K562 (cell line): Measurements from ENCODE around the gene KASH5. TPM values are rescaled to one million over a fixed set of nuclear protein-coding genes. Genes with fewer than 3 reads are reported as not detected.

Experiments
- ATF7 ChIP-seq: fragments of 450-650 bp; IDR thresholded peaks from 2 replicates; pipeline ENCODE4 v1.7.1; 2014; ENCODE audit warnings: mild to moderate bottlenecking, moderate library complexity
- ERF ChIP-seq: fragments of 450-650 bp; formaldehyde crosslinking; IDR thresholded peaks from 2 replicates; pipeline ENCODE4 v1.4.0; 2020; ENCODE audit warnings: mild to moderate bottlenecking, mixed read lengths
- ETV1 ChIP-seq: fragments of 450-650 bp; conservative IDR thresholded peaks from 2 replicates; pipeline ENCODE4 v1.6.1; 2016; ENCODE audit warnings: missing genetic modification characterization, control low read depth, low read depth, missing compliant biosample characterization
- NCOR1 ChIP-seq: fragments of 450-650 bp; IDR thresholded peaks from 2 replicates; pipeline ENCODE4 v1.6.1; 2016; ENCODE audit warnings: mild to moderate bottlenecking, moderate library complexity
- POLR2A ChIP-seq: fragments of 450-650 bp; conservative IDR thresholded peaks from 2 replicates; pipeline ENCODE4 v1.6.1; 2016
- SMAD4 ChIP-seq: fragments of 250-450 bp; sonication (Bioruptor Pico); conservative IDR thresholded peaks from 2 replicates; pipeline ENCODE4 v1.8.0; 2021; ENCODE audit warnings: inconsistent platforms, mild to moderate bottlenecking, moderate library complexity
- SMC3 ChIP-seq: conservative IDR thresholded peaks from 2 replicates; pipeline ENCODE4 v1.6.1; 2011; ENCODE audit warnings: low read depth, low read length, improper control_type of control experiment; ENCODE audit not compliant: insufficient read depth
- SOX6 ChIP-seq: fragments of 450-650 bp; IDR thresholded peaks from 2 replicates; pipeline ENCODE4 v1.6.1; 2014; ENCODE audit warnings: mild to moderate bottlenecking
- ZNF217 ChIP-seq: sonication (generic); formaldehyde crosslinking; IDR thresholded peaks from 2 replicates; pipeline ENCODE4 v1.8.0; 2022; ENCODE audit warnings: mild to moderate bottlenecking, missing genetic modification reagents
- ZNF274 ChIP-seq: IDR thresholded peaks from 2 replicates; pipeline ENCODE4 v1.6.1; 2011; ENCODE audit warnings: low read depth, mild to moderate bottlenecking, low read length, moderate library complexity, borderline replicate concordance
- ZSCAN32 ChIP-seq: fragments of 450-650 bp; formaldehyde crosslinking; IDR thresholded peaks from 2 replicates; pipeline ENCODE4 v1.4.0; 2020; ENCODE audit warnings: mild to moderate bottlenecking, moderate library complexity
- polyA plus RNA-seq, 8 experiments: library from polyadenylated mRNA; depleted of rRNA in 4 of 8; stranded (reverse) in 5 of 8; unstranded in 3 of 8; fragments of >200 nt; fragmentation: Nextera tagmentation in 2 of 8; fragmentation: Illumina TruSeq in 1 of 8; extraction: Ambion mirVana in 2 of 8; extraction: Trizol in 1 of 8; gene quantifications; 2 replicates each; pipeline versions ENCODE4 v1.2.1 to v1.2.3, GENCODE V29; 2011 to 2014; ENCODE audit warnings: inconsistent platforms in 1 of 8, missing spikeins in 1 of 8
- total RNA-seq, 7 experiments: library from RNA; depleted of rRNA in 6 of 7; stranded (reverse); fragments of >200 nt in 6 of 7; fragmentation: Illumina TruSeq in 2 of 7; extraction: Trizol in 2 of 7; gene quantifications; 2 replicates each; pipeline versions ENCODE4 v1.2.1 to v1.2.3, GENCODE V29; 2011 to 2021; ENCODE audit warnings: low replicate concordance in 1 of 7
- TF ChIP-seq, protein P1 (sequence below): fragments of 450-650 bp; formaldehyde crosslinking; IDR thresholded peaks from 2 replicates; pipeline ENCODE4 v1.4.0; 2020; ENCODE audit warnings: mild to moderate bottlenecking
- TF ChIP-seq, protein P2 (sequence below): sonication (generic); formaldehyde crosslinking; IDR thresholded peaks from 2 replicates; pipeline ENCODE4 v1.8.0; 2022; ENCODE audit warnings: mild to moderate bottlenecking, missing genetic modification reagents, borderline replicate concordance
- TF ChIP-seq, protein P3 (sequence below), 3 experiments: fragments of 200-800 bp in 1 of 3; sonication (Bioruptor generic) in 1 of 3; sonication (generic) in 1 of 3; formaldehyde crosslinking in 1 of 3; IDR thresholded peaks; 2 replicates each; pipeline versions ENCODE4 v1.6.1 to v1.8.0; 2016 to 2022; ENCODE audit warnings: mild to moderate bottlenecking in 2 of 3, missing compliant biosample characterization in 2 of 3, missing genetic modification characterization in 2 of 3, missing genetic modification reagents in 1 of 3
- TF ChIP-seq, protein P4 (sequence below): sonication (generic); formaldehyde crosslinking; IDR thresholded peaks from 2 replicates; pipeline ENCODE4 v1.9.0; 2022; ENCODE audit warnings: mild to moderate bottlenecking, missing genetic modification reagents
- TF ChIP-seq, protein P5 (sequence below), 2 experiments: IDR thresholded peaks in 1 of 2; conservative IDR thresholded peaks in 1 of 2; 2 replicates each; pipeline ENCODE4 v1.6.1; 2016; ENCODE audit warnings: low read depth in 2 of 2, mild to moderate bottlenecking in 1 of 2, missing compliant biosample characterization in 1 of 2, missing genetic modification characterization in 1 of 2, moderate library complexity in 1 of 2

KASH5 gene
- total and polyA plus RNA-seq, 9 of the 15 experiments (the other 6 are each of a cell fraction or from before 2014, with no cell fraction given): 0.07 to 0.84 (median 0.34) TPM; not detected in 1

DNA sequence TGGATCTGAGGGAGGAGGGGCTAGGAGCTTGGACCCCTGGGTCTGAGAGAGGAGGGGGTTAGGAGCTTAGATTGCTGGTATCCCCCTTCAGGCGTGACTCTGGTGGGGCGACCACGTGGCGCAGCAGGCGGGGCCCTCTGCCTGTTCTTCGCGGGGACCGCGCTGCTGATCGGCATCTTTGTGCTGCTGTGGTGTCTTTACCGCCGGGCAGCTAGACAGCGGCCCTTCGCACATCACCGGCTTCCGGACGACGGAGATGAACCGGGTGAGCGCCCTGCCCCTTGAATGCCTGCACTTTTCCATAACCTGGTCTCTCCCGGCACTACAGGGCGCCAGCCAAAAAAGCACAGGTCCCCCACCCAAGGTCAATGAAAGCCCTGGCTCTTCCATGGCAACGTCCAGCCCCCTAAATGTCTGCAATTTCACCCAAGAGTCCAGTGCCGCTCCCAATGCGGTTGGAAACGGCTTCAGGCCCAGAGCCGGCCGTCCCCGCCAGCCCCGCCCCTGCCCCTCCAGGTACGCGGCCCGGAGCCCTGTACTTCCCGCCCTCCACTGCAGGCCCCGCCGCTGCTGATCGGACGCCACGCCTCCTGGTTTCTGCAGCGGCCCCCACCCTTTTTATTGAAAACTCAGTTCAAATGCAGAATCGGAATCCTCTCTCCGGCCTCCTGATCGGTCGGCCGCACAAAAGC, 40.0 kb downstream of the KASH5 start (continued):
- TF ChIP-seq, protein P1, sequence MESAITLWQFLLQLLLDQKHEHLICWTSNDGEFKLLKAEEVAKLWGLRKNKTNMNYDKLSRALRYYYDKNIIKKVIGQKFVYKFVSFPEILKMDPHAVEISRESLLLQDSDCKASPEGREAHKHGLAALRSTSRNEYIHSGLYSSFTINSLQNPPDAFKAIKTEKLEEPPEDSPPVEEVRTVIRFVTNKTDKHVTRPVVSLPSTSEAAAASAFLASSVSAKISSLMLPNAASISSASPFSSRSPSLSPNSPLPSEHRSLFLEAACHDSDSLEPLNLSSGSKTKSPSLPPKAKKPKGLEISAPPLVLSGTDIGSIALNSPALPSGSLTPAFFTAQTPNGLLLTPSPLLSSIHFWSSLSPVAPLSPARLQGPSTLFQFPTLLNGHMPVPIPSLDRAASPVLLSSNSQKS (CRISPR knock-in tag): no peak
- TF ChIP-seq ZNF274 (no peak), SOX6 (no peak), ZSCAN32 (CRISPR knock-in tag) (no peak), ETV1 (peak; percentile 68), SMAD4 (CRISPR knock-in tag) (peak; percentile 36), POLR2A (peak; percentile 65), SMC3 (no peak), ZNF217 (CRISPR knock-in tag) (no peak), ATF7 (peak; percentile 32; the same call in 1 of the 2 replicates), ERF (CRISPR knock-in tag) (no peak), NCOR1 (no peak)
- TF ChIP-seq, protein P2, sequence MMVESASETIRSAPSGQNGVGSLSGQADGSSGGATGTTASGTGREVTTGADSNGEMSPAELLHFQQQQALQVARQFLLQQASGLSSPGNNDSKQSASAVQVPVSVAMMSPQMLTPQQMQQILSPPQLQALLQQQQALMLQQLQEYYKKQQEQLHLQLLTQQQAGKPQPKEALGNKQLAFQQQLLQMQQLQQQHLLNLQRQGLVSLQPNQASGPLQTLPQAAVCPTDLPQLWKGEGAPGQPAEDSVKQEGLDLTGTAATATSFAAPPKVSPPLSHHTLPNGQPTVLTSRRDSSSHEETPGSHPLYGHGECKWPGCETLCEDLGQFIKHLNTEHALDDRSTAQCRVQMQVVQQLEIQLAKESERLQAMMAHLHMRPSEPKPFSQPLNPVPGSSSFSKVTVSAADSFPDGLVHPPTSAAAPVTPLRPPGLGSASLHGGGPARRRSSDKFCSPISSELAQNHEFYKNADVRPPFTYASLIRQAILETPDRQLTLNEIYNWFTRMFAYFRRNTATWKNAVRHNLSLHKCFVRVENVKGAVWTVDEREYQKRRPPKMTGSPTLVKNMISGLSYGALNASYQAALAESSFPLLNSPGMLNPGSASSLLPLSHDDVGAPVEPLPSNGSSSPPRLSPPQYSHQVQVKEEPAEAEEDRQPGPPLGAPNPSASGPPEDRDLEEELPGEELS: 0 out of 2 replicates have a peak, but pooled peaks have one; percentile 49
- TF ChIP-seq, protein P3, sequence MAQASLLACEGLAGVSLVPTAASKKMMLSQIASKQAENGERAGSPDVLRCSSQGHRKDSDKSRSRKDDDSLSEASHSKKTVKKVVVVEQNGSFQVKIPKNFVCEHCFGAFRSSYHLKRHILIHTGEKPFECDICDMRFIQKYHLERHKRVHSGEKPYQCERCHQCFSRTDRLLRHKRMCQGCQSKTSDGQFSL (CRISPR knock-in tag; IDR thresholded peaks at IDR 0.05): 0 out of 2 replicates have a peak, but pooled peaks have one; percentile 18
- TF ChIP-seq, protein P3 (tag; IDR thresholded peaks at IDR 0.05): no peak
- TF ChIP-seq, protein P4, sequence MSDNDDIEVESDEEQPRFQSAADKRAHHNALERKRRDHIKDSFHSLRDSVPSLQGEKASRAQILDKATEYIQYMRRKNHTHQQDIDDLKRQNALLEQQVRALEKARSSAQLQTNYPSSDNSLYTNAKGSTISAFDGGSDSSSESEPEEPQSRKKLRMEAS (CRISPR knock-in tag): peak; percentile 95
- TF ChIP-seq, protein P5, sequence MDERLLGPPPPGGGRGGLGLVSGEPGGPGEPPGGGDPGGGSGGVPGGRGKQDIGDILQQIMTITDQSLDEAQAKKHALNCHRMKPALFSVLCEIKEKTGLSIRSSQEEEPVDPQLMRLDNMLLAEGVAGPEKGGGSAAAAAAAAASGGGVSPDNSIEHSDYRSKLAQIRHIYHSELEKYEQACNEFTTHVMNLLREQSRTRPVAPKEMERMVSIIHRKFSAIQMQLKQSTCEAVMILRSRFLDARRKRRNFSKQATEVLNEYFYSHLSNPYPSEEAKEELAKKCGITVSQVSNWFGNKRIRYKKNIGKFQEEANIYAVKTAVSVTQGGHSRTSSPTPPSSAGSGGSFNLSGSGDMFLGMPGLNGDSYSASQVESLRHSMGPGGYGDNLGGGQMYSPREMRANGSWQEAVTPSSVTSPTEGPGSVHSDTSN (CRISPR knock-in tag; IDR thresholded peaks at IDR 0.05; ENCODE audit: low read depth): no peak
- TF ChIP-seq, protein P5 (tag; conservative IDR thresholded peaks at IDR 0.05; ENCODE audit: low read depth): no peak
